Eye (tissue), 1 donor: ENCODE results near the gene PLXNA2.
A peak's percentile ranks its signal among the peaks of the same experiment; 100 is the strongest.

Experiments used
- DNase-seq: peaks from one replicate; pipeline ENCODE4 v3.0.0-alpha.2; 2015

Gene PLXNA2

GRCh38 chr1:208054911-208055379, 189.2 kb downstream of the PLXNA2 start:
- DNase-seq = peak; percentile 46

GRCh38 chr1:208054485-208054884, 189.7 kb downstream of the PLXNA2 start:
- no peak for DNase-seq

- no peak for DNase-seq
Measured at GRCh38 chr1:208053661-208054060, 190.5 kb downstream of the PLXNA2 start.

- DNase-seq = no peak
Measured at GRCh38 chr1:208052926-208053407, 191.2 kb downstream of the PLXNA2 start.

GRCh38 chr1:208052135-208052534, 192.0 kb downstream of the PLXNA2 start:
- no peak for DNase-seq

GRCh38 chr1:208051651-208052050, 192.5 kb downstream of the PLXNA2 start:
- no peak for DNase-seq

GRCh38 chr1:208048904-208049303, 195.3 kb downstream of the PLXNA2 start:
- no peak for DNase-seq

GRCh38 chr1:208047975-208048374, 196.2 kb downstream of the PLXNA2 start:
- DNase-seq = no peak

- peak; percentile 86 for DNase-seq
Measured at GRCh38 chr1:208047476-208047934, 196.7 kb downstream of the PLXNA2 start.

- no peak for DNase-seq
Measured at GRCh38 chr1:208045463-208046260, 198.5 kb downstream of the PLXNA2 start.

- peak; percentile 30 for DNase-seq
Measured at GRCh38 chr1:208044589-208045462, 199.4 kb downstream of the PLXNA2 start.

- DNase-seq = peak; percentile 53
Measured at GRCh38 chr1:208043691-208044181, 200.4 kb downstream of the PLXNA2 start.

- DNase-seq = no peak
Measured at GRCh38 chr1:208042868-208043267, 201.3 kb downstream of the PLXNA2 start.

- no peak for DNase-seq
Measured at GRCh38 chr1:208042041-208042615, 202.1 kb downstream of the PLXNA2 start.

GRCh38 chr1:208041505-208041904, 202.7 kb downstream of the PLXNA2 start:
- no peak for DNase-seq

GRCh38 chr1:208040821-208041297, 203.3 kb downstream of the PLXNA2 start:
- DNase-seq = peak; percentile 71

GRCh38 chr1:208039536-208040332, 204.4 kb downstream of the PLXNA2 start:
- DNase-seq = no peak

GRCh38 chr1:208038303-208038702, 205.9 kb downstream of the PLXNA2 start:
- DNase-seq = no peak

GRCh38 chr1:208036918-208037766, 207.0 kb downstream of the PLXNA2 start:
- DNase-seq = peak; percentile 37

- DNase-seq = peak; percentile 39
Measured at GRCh38 chr1:208036106-208036808, 207.9 kb downstream of the PLXNA2 start.
